H1 (cell line): ENCODE results near the gene SLC22A23. TPM values are rescaled to one million over a fixed set of nuclear protein-coding genes. Genes with fewer than 3 reads are reported as not detected.
"Not testable (repeated sequence)": the region's sequence is repeated elsewhere in the genome, so short reads cannot be mapped to it uniquely, and the experiment has no call there.

Experiments used
- CTCF ChIA-PET: fragments of 300-600 bp; sonication (Branson Sonifier 250); formaldehyde crosslinking; loops from one replicate; lab custom pipeline; 2021; ENCODE audit not compliant: partially characterized antibody; lab: Charles Lee
- POLR2A ChIA-PET: fragments of 300-600 bp; sonication (Branson Sonifier 250); formaldehyde crosslinking; loops from one replicate; lab custom pipeline; 2021; ENCODE audit warnings: inconsistent platforms; ENCODE audit not compliant: partially characterized antibody; lab: Charles Lee
- DNase-seq, 2 experiments: peaks; one replicate each; pipeline versions ENCODE4 v3.0.0 to v3.0.0-alpha.2; 2010 to 2022; ENCODE audit warnings: low spot score in 2 of 2, low read depth in 1 of 2, mixed read lengths in 1 of 2
- FAIRE-seq: peaks from 2 replicates; lab custom pipeline; 2011; peaks lifted over from hg19 to GRCh38; lab: Jason Lieb, UNC
- H2AFZ ChIP-seq: 2 replicates; pipeline ENCODE4 v1.8.1; 2012; ENCODE audit warnings: low read length, inconsistent platforms
- H2AK5ac ChIP-seq: 2 replicates; pipeline ENCODE4 v1.6.1; 2013; ENCODE audit warnings: low read depth, low read length
- H2BK120ac ChIP-seq: replicated peaks from 2 replicates; pipeline ENCODE3; 2013; ENCODE audit warnings: low read depth, low read length, inconsistent platforms
- H2BK12ac ChIP-seq: 2 replicates; pipeline ENCODE4 v1.6.1; 2013; ENCODE audit warnings: low read depth, low read length
- H2BK15ac ChIP-seq: 2 replicates; pipeline ENCODE4 v1.6.1; 2013; ENCODE audit warnings: low read length
- H2BK20ac ChIP-seq: 2 replicates; pipeline ENCODE4 v1.6.1; 2013; ENCODE audit warnings: low read length
- H2BK5ac ChIP-seq: 2 replicates; pipeline ENCODE4 v1.6.1; 2013; ENCODE audit warnings: low read depth, low read length
- H3K14ac ChIP-seq: 2 replicates; pipeline ENCODE4 v1.6.1; 2013; ENCODE audit warnings: inconsistent platforms; ENCODE audit not compliant: insufficient read length
- H3K18ac ChIP-seq: 2 replicates; pipeline ENCODE4 v1.6.1; 2013; ENCODE audit warnings: low read length; ENCODE audit errors: extremely low read depth
- H3K23ac ChIP-seq: 2 replicates; pipeline ENCODE4 v1.6.1; 2013; ENCODE audit warnings: inconsistent platforms; ENCODE audit not compliant: insufficient read length
- H3K23me2 ChIP-seq: 2 replicates; pipeline ENCODE4 v1.6.1; 2013; ENCODE audit warnings: low read depth, low read length
- H3K27ac ChIP-seq: 2 replicates; pipeline ENCODE4 v1.6.1; 2011; ENCODE audit warnings: low read depth, low read length, inconsistent platforms
- H3K27me3 ChIP-seq, 4 experiments: replicated peaks in 1 of 4; 1 replicate in 1 of 4; 2 replicates in 3 of 4; pipeline versions ENCODE4 v1.6.1 to v1.8.1; 2011 to 2013; ENCODE audit warnings: low read length in 3 of 4, mild to moderate bottlenecking in 3 of 4, inconsistent platforms in 2 of 4, mixed read lengths in 2 of 4, moderate library complexity in 1 of 4; ENCODE audit not compliant: control insufficient read depth in 3 of 4, insufficient read depth in 3 of 4; ENCODE audit errors: extremely low read depth in 1 of 4
- H3K36me3 ChIP-seq, 4 experiments: 2 replicates each; pipeline versions ENCODE4 v1.6.1 to v1.8.1; 2011 to 2013; ENCODE audit warnings: mild to moderate bottlenecking in 4 of 4, low read length in 3 of 4, moderate library complexity in 2 of 4, control low read depth in 1 of 4, inconsistent platforms in 1 of 4; ENCODE audit not compliant: insufficient read depth in 4 of 4, control insufficient read depth in 2 of 4
- H3K4ac ChIP-seq: replicated peaks from 2 replicates; pipeline ENCODE3; 2013; ENCODE audit warnings: low read length, low read depth, mixed read lengths, inconsistent platforms; ENCODE audit not compliant: insufficient read length
- H3K4me1 ChIP-seq, 4 experiments: replicated peaks in 1 of 4; 1 replicate in 1 of 4; 2 replicates in 3 of 4; pipeline versions ENCODE4 v1.6.1 to v1.8.1; 2011 to 2013; ENCODE audit warnings: low read length in 3 of 4, inconsistent platforms in 2 of 4, mixed read lengths in 1 of 4; ENCODE audit not compliant: insufficient read depth in 4 of 4, control insufficient read depth in 3 of 4
- H3K4me2 ChIP-seq, 2 experiments: 2 replicates each; pipeline versions ENCODE4 v1.6.1 to v1.8.1; 2011 to 2013; ENCODE audit warnings: low read depth in 2 of 2, low read length in 2 of 2, control low read depth in 1 of 2, inconsistent platforms in 1 of 2, mild to moderate bottlenecking in 1 of 2; ENCODE audit not compliant: insufficient read depth in 1 of 2
- H3K4me3 ChIP-seq, 4 experiments: fragments of 200-600, 300-600 bp in 1 of 4; sonication (generic), shearing (Covaris generic), sonication (Bioruptor Twin) in 1 of 4; 2 replicates each; pipeline versions ENCODE4 v1.5.1 to v1.8.1; 2011 to 2016; ENCODE audit warnings: low read length in 4 of 4, low read depth in 3 of 4, control low read depth in 2 of 4, inconsistent platforms in 2 of 4, mild to moderate bottlenecking in 2 of 4, mixed read lengths in 1 of 4, moderate library complexity in 1 of 4; ENCODE audit not compliant: insufficient read depth in 2 of 4; ENCODE audit errors: extremely low read depth in 1 of 4
- H3K56ac ChIP-seq: replicated peaks from 2 replicates; pipeline ENCODE3; 2013; ENCODE audit warnings: low read depth, mild to moderate bottlenecking, mixed read lengths, low read length, inconsistent platforms; ENCODE audit not compliant: insufficient read length
- H3K79me1 ChIP-seq: 2 replicates; pipeline ENCODE4 v1.6.1; 2013; ENCODE audit warnings: low read depth, low read length, control low read depth
- H3K79me2 ChIP-seq, 2 experiments: 2 replicates each; pipeline versions ENCODE4 v1.6.1 to v1.8.1; 2012 to 2013; ENCODE audit warnings: low read length in 2 of 2, mild to moderate bottlenecking in 2 of 2, inconsistent platforms in 1 of 2; ENCODE audit not compliant: insufficient read depth in 2 of 2, control insufficient read depth in 1 of 2
- H3K9ac ChIP-seq, 4 experiments: replicated peaks in 1 of 4; 1 replicate in 1 of 4; 2 replicates in 3 of 4; pipeline versions ENCODE4 v1.6.1 to v1.8.1; 2011 to 2013; ENCODE audit warnings: low read depth in 3 of 4, low read length in 3 of 4, control low read depth in 2 of 4, mild to moderate bottlenecking in 2 of 4, moderate library complexity in 2 of 4, inconsistent platforms in 1 of 4; ENCODE audit errors: extremely low read depth in 1 of 4
- H3K9me3 ChIP-seq, 2 experiments: 2 replicates each; pipeline versions ENCODE4 v1.6.1 to v1.8.1; 2012 to 2013; ENCODE audit warnings: mild to moderate bottlenecking in 2 of 2, moderate library complexity in 2 of 2, control low read depth in 1 of 2, inconsistent platforms in 1 of 2, low read depth in 1 of 2, low read length in 1 of 2, mixed read lengths in 1 of 2; ENCODE audit not compliant: insufficient read depth in 2 of 2
- H4K20me1 ChIP-seq, 2 experiments: replicated peaks in 1 of 2; 2 replicates each; pipeline versions ENCODE3 to v1.8.1; 2011 to 2013; ENCODE audit warnings: inconsistent platforms in 2 of 2, low read length in 2 of 2, mild to moderate bottlenecking in 1 of 2; ENCODE audit not compliant: insufficient read depth in 2 of 2, control insufficient read depth in 1 of 2
- H4K5ac ChIP-seq: 2 replicates; pipeline ENCODE4 v1.6.1; 2013; ENCODE audit warnings: low read length, low read depth, mixed read lengths, inconsistent platforms; ENCODE audit not compliant: insufficient read length
- H4K8ac ChIP-seq: 2 replicates; pipeline ENCODE4 v1.8.0; 2013; ENCODE audit warnings: mild to moderate bottlenecking, moderate library complexity, low read length, inconsistent platforms; ENCODE audit not compliant: insufficient read depth; ENCODE audit errors: extremely low read depth
- H4K91ac ChIP-seq: replicated peaks from 2 replicates; pipeline ENCODE3; 2013; ENCODE audit warnings: low read length, mixed read lengths, inconsistent platforms; ENCODE audit not compliant: insufficient read length
- WGBS, 2 experiments: shearing (Covaris generic) in 1 of 2; methylation state at CpG; one replicate each; pipeline versions ENCODE4 v1.1.6 to v1.1.7; 2013 to 2015; ENCODE audit warnings: low lambda C conversion rate in 2 of 2, mixed read lengths in 2 of 2, inconsistent platforms in 1 of 2, low coverage in 1 of 2, missing lambda C conversion rate in 1 of 2; ENCODE audit not compliant: insufficient replicate concordance in 2 of 2, insufficient coverage in 1 of 2, insufficient read length in 1 of 2; ENCODE audit errors: extremely low coverage in 1 of 2, missing lambda C conversion rate in 1 of 2; 5-methylcytosine and 5-hydroxymethylcytosine counted together
- polyA plus RNA-seq, 7 experiments: library from polyadenylated mRNA; depleted of rRNA in 3 of 7; stranded (reverse) in 5 of 7; unstranded in 2 of 7; fragments of >200 nt in 5 of 7; fragments of 200-250 nt in 2 of 7; gene quantifications; 1 replicate in 5 of 7; 2 replicates in 1 of 7; 4 replicates in 1 of 7; pipeline versions ENCODE4 v1.2.1 to v1.2.3, GENCODE V29; 2011 to 2013; ENCODE audit warnings: missing spikeins in 2 of 7, mixed read lengths in 2 of 7
- total RNA-seq: library from RNA; stranded (reverse); fragmentation: NEBNext Ultra II Directional; extraction: Animal tissue kit (Norgen Biotek cat#: 25700); gene quantifications from 2 replicates; pipeline ENCODE4 v1.2.1, GENCODE V29; 2021

The SLC22A23 gene
- total and polyA plus RNA-seq, 2 of the 8 experiments (the other 6 are each of a cell fraction or from before 2014, with no cell fraction given), result 9.9 to 38.4 TPM

DNA sequence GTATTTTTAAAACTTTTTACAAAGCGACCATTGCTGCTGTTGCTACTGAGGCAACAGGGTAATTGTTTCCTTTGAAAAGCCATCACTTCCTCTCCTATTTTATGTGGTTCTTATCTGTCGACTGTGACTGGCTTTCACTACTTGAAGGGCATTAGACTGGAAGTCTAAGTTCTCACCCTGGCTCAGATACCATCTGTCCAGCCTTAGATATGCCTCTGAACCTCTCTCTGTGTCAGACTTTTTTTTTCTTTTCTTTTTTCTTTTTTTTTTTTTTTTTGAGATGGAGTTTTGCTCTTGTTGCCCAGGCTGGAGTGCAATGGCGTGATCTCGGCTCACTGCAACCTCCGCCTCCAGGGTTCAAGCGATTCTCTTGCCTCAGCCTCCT, 78.5 kb downstream of the SLC22A23 start:
- CTCF ChIA-PET, result interaction anchor here (0.7 to 3.0 kb wide), 2 partner anchors 33 to 79 kb away, joined by 3 to 8 read pairs; no protein-coding TSS in a partner anchor
- H2BK20ac ChIP-seq, H2BK12ac ChIP-seq: not testable (repeated sequence)

More for the DNA sequence above, 78.5 kb downstream of the SLC22A23 start:
- H3K56ac ChIP-seq, H2BK15ac ChIP-seq, H4K91ac ChIP-seq, H3K27ac ChIP-seq, H3K36me3 ChIP-seq, H2BK5ac ChIP-seq, H2AFZ ChIP-seq, H3K4me3 ChIP-seq, FAIRE-seq, H4K20me1 ChIP-seq, H3K4ac ChIP-seq, H3K14ac ChIP-seq, H3K23me2 ChIP-seq, H3K23ac ChIP-seq, POLR2A ChIA-PET, H4K5ac ChIP-seq, H3K4me2 ChIP-seq, H3K79me2 ChIP-seq, H3K79me1 ChIP-seq, H3K9ac ChIP-seq, H4K8ac ChIP-seq, DNase-seq, H3K18ac ChIP-seq, H3K4me1 ChIP-seq, H3K27me3 ChIP-seq, H2BK120ac ChIP-seq, H3K9me3 ChIP-seq, H2AK5ac ChIP-seq: not testable (repeated sequence)
- 86% methylated on average over 6 of the region's 6 CpGs; no CpG with 5 or more reads in 1 of the 2 experiments for WGBS, 2 experiments
